Measurements from ENCODE around the gene NMNAT3.

Gene NMNAT3

GRCh38 chr3:139677388-139678155 is at the start of gene NMNAT3:
NMNAT3 (minus strand) TSS chr3:139677972; CDS start chr3:139627724, 50,248 bp downstream.
- H3K4me1 Mint-ChIP-seq: peaks cover 7% of the 10 kb centered on the region
- DNase-seq: peak; percentile 90
- H3K36me3 Mint-ChIP-seq: no peaks in the 10 kb centered on the region
- no peaks in the 10 kb centered on the region for H3K9me3 Mint-ChIP-seq
- peak within 1 kb of the TSS; percentile 72 for H3K4me3 Mint-ChIP-seq
- H3K27ac Mint-ChIP-seq: peak within 1 kb of the TSS; percentile 21
- CTCF ChIA-PET: no interaction called here
- peaks cover 20% of the 10 kb centered on the region for H3K27me3 Mint-ChIP-seq

- no peaks in the 10 kb centered on the region for H3K9me3 Mint-ChIP-seq
- H3K27ac Mint-ChIP-seq: no peak overlapping the region
- no peaks in the 10 kb centered on the region for H3K36me3 Mint-ChIP-seq
- no peak for DNase-seq
- CTCF ChIA-PET: no interaction called here
- H3K4me3 Mint-ChIP-seq: no peak overlapping the region
- H3K4me1 Mint-ChIP-seq: no peaks in the 10 kb centered on the region
- H3K27me3 Mint-ChIP-seq: no peaks in the 10 kb centered on the region
These were observed 43.6 kb upstream of the NMNAT3 start for GRCh38 chr3:139721370-139721769.

DNA sequence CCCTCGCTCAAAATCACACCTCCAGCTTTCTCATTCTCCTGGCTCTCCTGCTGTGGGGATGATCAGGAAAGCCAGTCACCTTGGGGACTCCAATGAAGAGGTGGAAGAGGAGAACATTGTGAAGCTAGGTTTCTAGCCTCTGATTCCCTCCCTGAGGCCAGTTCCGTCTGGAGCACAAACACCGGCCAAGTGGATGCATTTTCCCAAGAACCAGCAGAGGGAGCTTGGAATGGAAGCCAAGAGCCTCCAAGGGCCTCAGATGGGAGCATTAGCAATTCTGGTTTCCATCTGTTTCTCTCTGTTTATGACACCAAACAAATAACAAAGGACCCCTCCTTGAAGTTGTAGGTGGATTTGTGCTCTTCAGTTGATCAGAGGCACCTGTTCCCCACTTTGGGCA is 40.6 kb upstream of the NMNAT3 start:
- DNase-seq: no peak
- Mint-ChIP-seq H3K36me3 (no peaks in the 10 kb centered on the region), H3K27me3 (no peaks in the 10 kb centered on the region), H3K27ac (no peak overlapping the region), H3K4me3 (no peak overlapping the region), H3K9me3 (no peaks in the 10 kb centered on the region), H3K4me1 (no peaks in the 10 kb centered on the region)
- CTCF ChIA-PET: no interaction called here

DNA sequence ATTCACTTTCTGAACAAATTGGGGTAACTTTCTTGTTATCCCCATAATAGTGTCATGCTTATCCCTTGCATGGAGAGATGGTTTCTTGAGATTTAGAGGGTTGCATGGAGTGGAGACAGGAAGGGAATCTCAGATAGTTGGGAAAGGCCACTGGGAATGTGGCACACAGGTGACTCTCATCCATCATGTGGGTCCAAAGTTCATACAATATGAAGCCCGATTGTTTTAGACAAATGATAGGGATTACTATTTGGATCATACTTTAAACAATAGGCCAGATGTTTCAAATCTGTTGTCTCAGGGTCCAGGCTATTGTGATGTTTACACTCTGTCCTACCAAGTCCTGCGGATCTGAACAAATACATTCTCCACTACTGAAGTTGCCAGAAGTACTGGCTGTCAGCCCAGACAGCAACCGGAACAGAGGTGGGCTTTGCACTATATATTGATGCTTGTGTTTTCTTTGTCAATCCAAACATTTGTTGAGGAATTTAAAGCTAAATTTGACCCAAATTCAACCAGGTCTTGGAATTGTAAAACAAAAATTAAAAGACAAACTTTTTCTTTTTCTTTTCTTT is 39.2 kb upstream of the NMNAT3 start:
- DNase-seq: no peak
- no peaks in the 10 kb centered on the region for H3K27me3 Mint-ChIP-seq
- H3K36me3 Mint-ChIP-seq: no peaks in the 10 kb centered on the region
- no peaks in the 10 kb centered on the region for H3K4me1 Mint-ChIP-seq
- no peak overlapping the region for H3K4me3 Mint-ChIP-seq
- H3K9me3 Mint-ChIP-seq: no peaks in the 10 kb centered on the region
- CTCF ChIA-PET: no interaction called here
- no peak overlapping the region for H3K27ac Mint-ChIP-seq

GRCh38 chr3:139715743-139716360 is 38.1 kb upstream of the NMNAT3 start:
- H3K4me1 Mint-ChIP-seq: no peaks in the 10 kb centered on the region
- no peak overlapping the region for H3K4me3 Mint-ChIP-seq
- DNase-seq: no peak
- CTCF ChIA-PET: no interaction called here
- no peaks in the 10 kb centered on the region for H3K9me3 Mint-ChIP-seq
- no peaks in the 10 kb centered on the region for H3K27me3 Mint-ChIP-seq
- H3K27ac Mint-ChIP-seq: no peak overlapping the region
- no peaks in the 10 kb centered on the region for H3K36me3 Mint-ChIP-seq

GRCh38 chr3:139715166-139715565 is 37.4 kb upstream of the NMNAT3 start:
- H3K27ac Mint-ChIP-seq: no peak overlapping the region
- H3K36me3 Mint-ChIP-seq: no peaks in the 10 kb centered on the region
- no peak overlapping the region for H3K4me3 Mint-ChIP-seq
- no peak for DNase-seq
- H3K27me3 Mint-ChIP-seq: no peaks in the 10 kb centered on the region
- H3K4me1 Mint-ChIP-seq: no peaks in the 10 kb centered on the region
- CTCF ChIA-PET: no interaction called here
- no peaks in the 10 kb centered on the region for H3K9me3 Mint-ChIP-seq

DNA sequence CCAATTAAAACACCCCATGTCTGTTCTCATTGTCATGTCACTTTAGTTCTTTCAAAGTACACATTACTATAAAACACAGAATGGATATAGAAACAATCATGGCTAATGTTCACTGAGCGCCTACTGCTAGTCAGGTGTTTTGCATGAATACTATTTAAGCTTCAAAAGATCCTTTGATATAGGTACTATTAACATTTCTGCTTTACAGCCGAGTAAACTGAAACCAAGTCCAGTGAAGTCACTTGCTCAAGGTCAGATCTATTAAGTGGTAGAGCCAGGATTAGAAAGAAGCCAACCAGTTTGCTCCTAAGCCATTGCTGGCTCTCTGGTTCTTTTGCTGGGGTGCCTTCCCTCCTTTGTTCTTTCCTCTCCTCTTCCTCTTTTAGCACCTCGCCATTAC is 32.4 kb upstream of the NMNAT3 start:
- no peak overlapping the region for H3K4me3 Mint-ChIP-seq
- CTCF ChIA-PET: no interaction called here
- no peak overlapping the region for H3K27ac Mint-ChIP-seq
- H3K27me3 Mint-ChIP-seq: no peaks in the 10 kb centered on the region
- no peak for DNase-seq
- H3K36me3 Mint-ChIP-seq: no peaks in the 10 kb centered on the region
- no peaks in the 10 kb centered on the region for H3K4me1 Mint-ChIP-seq
- no peaks in the 10 kb centered on the region for H3K9me3 Mint-ChIP-seq

DNA sequence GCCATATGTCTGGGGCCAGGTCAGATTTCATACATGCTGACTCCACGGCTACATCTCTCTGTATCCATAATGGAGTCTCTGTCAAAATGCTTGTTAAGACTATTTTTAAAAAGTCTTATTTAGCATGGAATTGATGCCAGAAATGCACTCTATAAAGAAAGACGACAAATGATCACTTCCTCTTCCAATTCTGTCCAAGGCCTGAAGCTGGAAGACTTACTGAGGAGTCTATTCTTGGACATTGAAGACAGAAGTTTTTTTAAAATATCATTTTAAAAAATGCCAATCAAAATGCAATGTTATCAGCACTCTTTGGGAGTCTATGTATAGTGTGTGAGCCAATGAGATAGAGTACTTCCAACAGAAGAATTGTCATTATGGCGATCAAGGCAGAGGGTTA is 27.9 kb upstream of the NMNAT3 start:
- H3K27ac Mint-ChIP-seq: no peak overlapping the region
- CTCF ChIA-PET: no interaction called here
- DNase-seq: no peak
- H3K9me3 Mint-ChIP-seq: no peaks in the 10 kb centered on the region
- H3K4me3 Mint-ChIP-seq: no peak overlapping the region
- peaks cover 5% of the 10 kb centered on the region for H3K27me3 Mint-ChIP-seq
- H3K4me1 Mint-ChIP-seq: no peaks in the 10 kb centered on the region
- H3K36me3 Mint-ChIP-seq: no peaks in the 10 kb centered on the region

DNA sequence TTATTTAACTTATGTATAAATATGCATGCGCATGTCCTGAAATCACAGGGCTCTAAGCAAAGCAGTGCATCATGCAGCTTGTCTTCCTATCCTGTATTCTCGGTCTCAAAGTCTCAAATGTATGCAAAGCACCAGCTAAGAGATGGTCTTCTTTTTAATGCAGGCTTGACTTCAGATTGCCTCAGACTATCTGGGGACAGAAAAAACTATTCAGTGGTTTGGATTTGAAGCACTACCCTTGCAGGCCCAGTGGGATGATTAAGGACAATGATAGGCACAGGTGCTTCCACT is 18.5 kb upstream of the NMNAT3 start:
- Mint-ChIP-seq H3K27ac (no peak overlapping the region), H3K9me3 (no peaks in the 10 kb centered on the region), H3K27me3 (peaks cover 14% of the 10 kb centered on the region), H3K36me3 (no peaks in the 10 kb centered on the region), H3K4me1 (no peaks in the 10 kb centered on the region), H3K4me3 (no peak overlapping the region)
- no peak for DNase-seq
- CTCF ChIA-PET: no interaction called here

GRCh38 chr3:139695426-139696313 is 17.9 kb upstream of the NMNAT3 start:
- CTCF ChIA-PET: no interaction called here
- Mint-ChIP-seq H3K4me1 (no peaks in the 10 kb centered on the region), H3K36me3 (no peaks in the 10 kb centered on the region), H3K4me3 (no peak overlapping the region), H3K27me3 (peaks cover 14% of the 10 kb centered on the region), H3K9me3 (no peaks in the 10 kb centered on the region), H3K27ac (no peak overlapping the region)
- no peak for DNase-seq

DNA sequence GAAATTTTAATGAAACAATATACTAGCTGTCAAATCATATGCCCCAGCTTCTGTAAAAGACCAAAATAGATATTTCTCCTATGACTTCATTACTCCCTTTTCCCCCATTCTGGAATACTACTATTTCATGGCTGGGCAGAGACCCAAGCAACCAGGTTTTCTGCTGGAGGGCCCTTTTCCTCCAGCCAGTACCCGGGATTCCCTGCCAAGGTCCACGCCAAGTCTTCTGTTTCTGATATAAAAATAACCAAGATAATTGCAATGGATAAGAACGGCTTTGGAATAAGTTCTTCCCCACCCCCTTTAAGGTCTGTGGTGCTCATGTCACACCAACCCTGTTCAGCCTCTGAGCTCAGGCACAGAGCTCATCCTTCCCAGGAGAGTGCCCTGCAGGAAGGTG is 17.2 kb upstream of the NMNAT3 start:
- H3K27ac Mint-ChIP-seq: no peak overlapping the region
- DNase-seq: no peak
- H3K36me3 Mint-ChIP-seq: no peaks in the 10 kb centered on the region
- no peaks in the 10 kb centered on the region for H3K9me3 Mint-ChIP-seq
- no peaks in the 10 kb centered on the region for H3K4me1 Mint-ChIP-seq
- peaks cover 9% of the 10 kb centered on the region for H3K27me3 Mint-ChIP-seq
- H3K4me3 Mint-ChIP-seq: no peak overlapping the region
- CTCF ChIA-PET: no interaction called here

DNA sequence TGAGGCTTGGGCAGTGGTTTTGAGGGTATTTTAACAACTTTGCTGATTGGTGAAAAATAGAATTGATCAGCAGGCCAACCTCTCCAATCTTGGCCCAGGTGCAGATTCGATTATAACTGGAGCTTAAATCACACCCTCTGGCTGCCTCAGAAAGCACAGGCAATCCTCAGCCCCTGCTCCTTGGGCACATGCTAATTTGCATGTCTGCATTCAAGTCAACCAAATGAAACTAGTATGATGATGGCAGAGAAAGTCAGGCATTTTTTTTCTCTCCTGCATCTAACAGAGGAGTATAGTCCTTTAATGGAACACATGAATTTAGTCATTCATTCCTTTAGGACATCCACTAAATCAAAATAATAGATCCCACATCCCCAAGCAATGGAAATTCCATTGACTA is 16.8 kb upstream of the NMNAT3 start:
- Mint-ChIP-seq H3K9me3 (no peaks in the 10 kb centered on the region), H3K27me3 (peaks cover 9% of the 10 kb centered on the region), H3K4me1 (no peaks in the 10 kb centered on the region), H3K27ac (no peak overlapping the region), H3K4me3 (no peak overlapping the region), H3K36me3 (no peaks in the 10 kb centered on the region)
- CTCF ChIA-PET: no interaction called here
- DNase-seq: no peak

DNA sequence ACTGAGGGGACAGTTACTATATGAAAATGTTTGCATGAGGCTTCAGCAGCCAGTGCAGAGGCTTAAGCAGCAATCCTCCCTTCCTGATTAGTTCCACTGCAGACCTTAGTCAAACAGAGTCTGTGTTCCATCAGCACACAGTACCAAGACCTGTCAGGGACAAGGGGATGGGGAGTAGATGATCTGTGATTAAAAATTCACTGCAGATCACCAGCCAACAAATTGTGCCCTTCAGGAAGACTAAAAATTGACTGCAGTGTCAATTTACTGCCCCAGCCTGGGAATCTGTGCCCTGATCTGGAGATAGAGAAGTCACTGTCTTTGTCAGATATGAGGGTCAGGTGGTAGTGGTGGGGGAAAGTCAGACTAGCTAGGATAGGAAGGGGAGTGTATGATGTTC is 13.8 kb upstream of the NMNAT3 start:
- Mint-ChIP-seq H3K36me3 (no peaks in the 10 kb centered on the region), H3K27me3 (peaks cover 17% of the 10 kb centered on the region), H3K4me3 (no peak overlapping the region), H3K9me3 (no peaks in the 10 kb centered on the region), H3K27ac (no peak overlapping the region), H3K4me1 (no peaks in the 10 kb centered on the region)
- CTCF ChIA-PET: no interaction called here
- no peak for DNase-seq

- DNase-seq: no peak
- CTCF ChIA-PET: no interaction called here
- no peak overlapping the region for H3K4me3 Mint-ChIP-seq
- peaks cover 26% of the 10 kb centered on the region for H3K27me3 Mint-ChIP-seq
- H3K36me3 Mint-ChIP-seq: no peaks in the 10 kb centered on the region
- no peaks in the 10 kb centered on the region for H3K9me3 Mint-ChIP-seq
- no peaks in the 10 kb centered on the region for H3K4me1 Mint-ChIP-seq
- no peak overlapping the region for H3K27ac Mint-ChIP-seq
These were observed 12.0 kb upstream of the NMNAT3 start for GRCh38 chr3:139689708-139690228.

Data from activated naive CD4-positive, alpha-beta T cell treated with anti-CD3 and anti-CD28 coated beads, Interleukin-2, amount 10 ng/mL, durations not matched to agents 7 days and 5 days (primary cell).